ENCODE measurements around the gene CHCHD6.

CHCHD6 gene

GRCh38 chr3:126970101-126970500 is 266.1 kb downstream of the CHCHD6 start:
- H3K36me3 ChIP-seq: no peaks in the 10 kb centered on the region
- peaks cover 20% of the 10 kb centered on the region for H3K9me3 ChIP-seq
- H3K4me2 ChIP-seq: peak overlapping the region; percentile 21; the same call in 1 of the 2 replicates
- no peaks in the 10 kb centered on the region; the same call in 1 of the 2 replicates for H4K20me1 ChIP-seq
- H3K4me1 ChIP-seq: peaks cover 37% of the 10 kb centered on the region
- no peak for TF ChIP-seq Cebpa-rat (IDR thresholded peaks at IDR 0.05)
- H3K27ac ChIP-seq: no peak overlapping the region
- no peaks in the 10 kb centered on the region for H3K27me3 ChIP-seq
- no peak overlapping the region for H3K4me3 ChIP-seq
- H3K9ac ChIP-seq: no peak overlapping the region

GRCh38 chr3:126970921-126971320 is 266.9 kb downstream of the CHCHD6 start:
- H3K36me3 ChIP-seq: no peaks in the 10 kb centered on the region
- H3K9me3 ChIP-seq: peaks cover 29% of the 10 kb centered on the region
- H4K20me1 ChIP-seq: no peaks in the 10 kb centered on the region; the same call in 1 of the 2 replicates
- TF ChIP-seq Cebpa-rat (IDR thresholded peaks at IDR 0.05): no peak
- no peak overlapping the region for H3K27ac ChIP-seq
- no peaks in the 10 kb centered on the region for H3K27me3 ChIP-seq
- H3K4me2 ChIP-seq: peak overlapping the region; percentile 86
- H3K4me3 ChIP-seq: no peak overlapping the region
- H3K9ac ChIP-seq: no peak overlapping the region
- H3K4me1 ChIP-seq: peaks cover 37% of the 10 kb centered on the region

GRCh38 chr3:126971891-126972351 is 267.9 kb downstream of the CHCHD6 start:
- TF ChIP-seq Cebpa-rat (IDR thresholded peaks at IDR 0.05): no peak
- no peaks in the 10 kb centered on the region; the same call in 1 of the 2 replicates for H4K20me1 ChIP-seq
- H3K9me3 ChIP-seq: peaks cover 30% of the 10 kb centered on the region
- H3K4me3 ChIP-seq: no peak overlapping the region
- peak overlapping the region; percentile 86 for H3K4me2 ChIP-seq
- H3K27me3 ChIP-seq: no peaks in the 10 kb centered on the region
- H3K36me3 ChIP-seq: no peaks in the 10 kb centered on the region
- H3K27ac ChIP-seq: peak overlapping the region; percentile 26; the same call in 1 of the 2 replicates
- peaks cover 37% of the 10 kb centered on the region for H3K4me1 ChIP-seq
- no peak overlapping the region for H3K9ac ChIP-seq

GRCh38 chr3:126972866-126973265 is 268.8 kb downstream of the CHCHD6 start:
- Histone ChIP-seq H3K27ac (no peak overlapping the region), H3K4me3 (no peak overlapping the region), H3K36me3 (no peaks in the 10 kb centered on the region), H4K20me1 (no peaks in the 10 kb centered on the region; the same call in 1 of the 2 replicates), H3K4me1 (peaks cover 37% of the 10 kb centered on the region), H3K9me3 (peaks cover 30% of the 10 kb centered on the region), H3K9ac (no peak overlapping the region), H3K4me2 (peak overlapping the region; percentile 86), H3K27me3 (no peaks in the 10 kb centered on the region; the same call in 1 of the 2 replicates)
- TF ChIP-seq Cebpa-rat (IDR thresholded peaks at IDR 0.05): no peak

GRCh38 chr3:126973814-126974213 is 269.8 kb downstream of the CHCHD6 start:
- Histone ChIP-seq H3K4me1 (peaks cover 34% of the 10 kb centered on the region), H3K27ac (no peak overlapping the region), H3K4me2 (no peak overlapping the region), H3K9me3 (peaks cover 30% of the 10 kb centered on the region), H4K20me1 (no peaks in the 10 kb centered on the region; the same call in 1 of the 2 replicates), H3K27me3 (no peaks in the 10 kb centered on the region; the same call in 1 of the 2 replicates), H3K36me3 (no peaks in the 10 kb centered on the region), H3K4me3 (no peak overlapping the region), H3K9ac (no peak overlapping the region)
- TF ChIP-seq Cebpa-rat (IDR thresholded peaks at IDR 0.05): no peak

- Histone ChIP-seq H3K9ac (no peak overlapping the region), H3K4me3 (no peak overlapping the region), H3K9me3 (peaks cover 30% of the 10 kb centered on the region), H3K27ac (no peak overlapping the region), H3K27me3 (no peaks in the 10 kb centered on the region; the same call in 1 of the 2 replicates), H3K4me1 (peaks cover 31% of the 10 kb centered on the region), H3K4me2 (no peak overlapping the region), H3K36me3 (no peaks in the 10 kb centered on the region), H4K20me1 (no peaks in the 10 kb centered on the region; the same call in 1 of the 2 replicates)
- no peak for TF ChIP-seq Cebpa-rat (IDR thresholded peaks at IDR 0.05)
Observed at GRCh38 chr3:126974756-126975155, 270.7 kb downstream of the CHCHD6 start.

GRCh38 chr3:126976906-126977305 is 272.9 kb downstream of the CHCHD6 start:
- H3K27me3 ChIP-seq: peaks cover 15% of the 10 kb centered on the region; the same call in 1 of the 2 replicates
- no peak overlapping the region for H3K4me3 ChIP-seq
- no peaks in the 10 kb centered on the region for H3K36me3 ChIP-seq
- no peak overlapping the region for H3K4me2 ChIP-seq
- no peak overlapping the region for H3K9ac ChIP-seq
- H3K27ac ChIP-seq: no peak overlapping the region
- H4K20me1 ChIP-seq: peaks cover 12% of the 10 kb centered on the region; the same call in 1 of the 2 replicates
- no peak for TF ChIP-seq Cebpa-rat (IDR thresholded peaks at IDR 0.05)
- H3K4me1 ChIP-seq: peaks cover 25% of the 10 kb centered on the region
- peaks cover 30% of the 10 kb centered on the region for H3K9me3 ChIP-seq

- Histone ChIP-seq H4K20me1 (peaks cover 15% of the 10 kb centered on the region; the same call in 1 of the 2 replicates), H3K4me3 (no peak overlapping the region), H3K4me2 (no peak overlapping the region), H3K9ac (no peak overlapping the region), H3K9me3 (peaks cover 30% of the 10 kb centered on the region), H3K27me3 (peaks cover 23% of the 10 kb centered on the region; the same call in 1 of the 2 replicates), H3K27ac (no peak overlapping the region), H3K36me3 (no peaks in the 10 kb centered on the region), H3K4me1 (peaks cover 26% of the 10 kb centered on the region)
- no peak for TF ChIP-seq Cebpa-rat (IDR thresholded peaks at IDR 0.05)
Observed at GRCh38 chr3:126977821-126978220, 273.8 kb downstream of the CHCHD6 start.

- no peak for TF ChIP-seq Cebpa-rat (IDR thresholded peaks at IDR 0.05)
- H3K4me2 ChIP-seq: no peak overlapping the region
Observed at GRCh38 chr3:126978291-126978690, 274.3 kb downstream of the CHCHD6 start.

GRCh38 chr3:126979046-126979628 is 275.1 kb downstream of the CHCHD6 start:
- Histone ChIP-seq H3K9ac (no peak overlapping the region), H3K27ac (no peak overlapping the region), H3K4me1 (peaks cover 34% of the 10 kb centered on the region), H3K4me3 (no peak overlapping the region), H3K4me2 (no peak overlapping the region; the same call in 1 of the 2 replicates), H4K20me1 (peaks cover 23% of the 10 kb centered on the region), H3K9me3 (peaks cover 20% of the 10 kb centered on the region), H3K27me3 (peaks cover 32% of the 10 kb centered on the region), H3K36me3 (no peaks in the 10 kb centered on the region)
- no peak for TF ChIP-seq Cebpa-rat (IDR thresholded peaks at IDR 0.05)

More at GRCh38 chr3:126978291-126978690, 274.3 kb downstream of the CHCHD6 start:
- peaks cover 15% of the 10 kb centered on the region; the same call in 1 of the 2 replicates for H4K20me1 ChIP-seq
- no peak overlapping the region for H3K27ac ChIP-seq
- no peak overlapping the region for H3K9ac ChIP-seq
- peaks cover 28% of the 10 kb centered on the region for H3K9me3 ChIP-seq
- H3K4me3 ChIP-seq: no peak overlapping the region
- peaks cover 24% of the 10 kb centered on the region for H3K27me3 ChIP-seq
- peaks cover 26% of the 10 kb centered on the region for H3K4me1 ChIP-seq
- no peaks in the 10 kb centered on the region for H3K36me3 ChIP-seq
